ENCODE measurements around the gene CDKAL1. TPM values are rescaled to one million over a fixed set of nuclear protein-coding genes. Genes with fewer than 3 reads are reported as not detected.

CDKAL1 gene
- total and polyA plus RNA-seq, 2 of the 8 experiments (the other 6 are each of a cell fraction or from before 2014, with no cell fraction given) = 8.4 to 24.6 TPM

DNA sequence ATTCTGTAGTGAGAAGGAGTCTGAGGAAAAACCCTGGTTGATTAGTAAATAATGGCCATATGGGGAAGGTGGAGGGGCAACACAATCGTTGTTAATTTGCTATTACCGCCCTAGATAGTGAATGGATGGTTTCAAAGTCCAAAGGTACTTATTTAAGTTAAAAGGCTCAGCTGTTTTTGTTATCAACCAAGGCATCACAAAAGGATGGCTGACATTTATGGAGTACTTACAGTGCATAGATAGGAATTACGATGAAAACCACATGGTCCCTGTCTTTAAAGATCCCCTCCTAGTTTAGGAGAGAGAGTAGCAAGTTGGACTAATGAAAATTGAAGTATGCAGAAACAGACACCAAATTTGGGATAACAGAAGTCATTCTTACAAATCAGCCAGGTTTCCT, 319.6 kb downstream of the CDKAL1 start (continued):
- TF ChIP-seq, protein P1, sequence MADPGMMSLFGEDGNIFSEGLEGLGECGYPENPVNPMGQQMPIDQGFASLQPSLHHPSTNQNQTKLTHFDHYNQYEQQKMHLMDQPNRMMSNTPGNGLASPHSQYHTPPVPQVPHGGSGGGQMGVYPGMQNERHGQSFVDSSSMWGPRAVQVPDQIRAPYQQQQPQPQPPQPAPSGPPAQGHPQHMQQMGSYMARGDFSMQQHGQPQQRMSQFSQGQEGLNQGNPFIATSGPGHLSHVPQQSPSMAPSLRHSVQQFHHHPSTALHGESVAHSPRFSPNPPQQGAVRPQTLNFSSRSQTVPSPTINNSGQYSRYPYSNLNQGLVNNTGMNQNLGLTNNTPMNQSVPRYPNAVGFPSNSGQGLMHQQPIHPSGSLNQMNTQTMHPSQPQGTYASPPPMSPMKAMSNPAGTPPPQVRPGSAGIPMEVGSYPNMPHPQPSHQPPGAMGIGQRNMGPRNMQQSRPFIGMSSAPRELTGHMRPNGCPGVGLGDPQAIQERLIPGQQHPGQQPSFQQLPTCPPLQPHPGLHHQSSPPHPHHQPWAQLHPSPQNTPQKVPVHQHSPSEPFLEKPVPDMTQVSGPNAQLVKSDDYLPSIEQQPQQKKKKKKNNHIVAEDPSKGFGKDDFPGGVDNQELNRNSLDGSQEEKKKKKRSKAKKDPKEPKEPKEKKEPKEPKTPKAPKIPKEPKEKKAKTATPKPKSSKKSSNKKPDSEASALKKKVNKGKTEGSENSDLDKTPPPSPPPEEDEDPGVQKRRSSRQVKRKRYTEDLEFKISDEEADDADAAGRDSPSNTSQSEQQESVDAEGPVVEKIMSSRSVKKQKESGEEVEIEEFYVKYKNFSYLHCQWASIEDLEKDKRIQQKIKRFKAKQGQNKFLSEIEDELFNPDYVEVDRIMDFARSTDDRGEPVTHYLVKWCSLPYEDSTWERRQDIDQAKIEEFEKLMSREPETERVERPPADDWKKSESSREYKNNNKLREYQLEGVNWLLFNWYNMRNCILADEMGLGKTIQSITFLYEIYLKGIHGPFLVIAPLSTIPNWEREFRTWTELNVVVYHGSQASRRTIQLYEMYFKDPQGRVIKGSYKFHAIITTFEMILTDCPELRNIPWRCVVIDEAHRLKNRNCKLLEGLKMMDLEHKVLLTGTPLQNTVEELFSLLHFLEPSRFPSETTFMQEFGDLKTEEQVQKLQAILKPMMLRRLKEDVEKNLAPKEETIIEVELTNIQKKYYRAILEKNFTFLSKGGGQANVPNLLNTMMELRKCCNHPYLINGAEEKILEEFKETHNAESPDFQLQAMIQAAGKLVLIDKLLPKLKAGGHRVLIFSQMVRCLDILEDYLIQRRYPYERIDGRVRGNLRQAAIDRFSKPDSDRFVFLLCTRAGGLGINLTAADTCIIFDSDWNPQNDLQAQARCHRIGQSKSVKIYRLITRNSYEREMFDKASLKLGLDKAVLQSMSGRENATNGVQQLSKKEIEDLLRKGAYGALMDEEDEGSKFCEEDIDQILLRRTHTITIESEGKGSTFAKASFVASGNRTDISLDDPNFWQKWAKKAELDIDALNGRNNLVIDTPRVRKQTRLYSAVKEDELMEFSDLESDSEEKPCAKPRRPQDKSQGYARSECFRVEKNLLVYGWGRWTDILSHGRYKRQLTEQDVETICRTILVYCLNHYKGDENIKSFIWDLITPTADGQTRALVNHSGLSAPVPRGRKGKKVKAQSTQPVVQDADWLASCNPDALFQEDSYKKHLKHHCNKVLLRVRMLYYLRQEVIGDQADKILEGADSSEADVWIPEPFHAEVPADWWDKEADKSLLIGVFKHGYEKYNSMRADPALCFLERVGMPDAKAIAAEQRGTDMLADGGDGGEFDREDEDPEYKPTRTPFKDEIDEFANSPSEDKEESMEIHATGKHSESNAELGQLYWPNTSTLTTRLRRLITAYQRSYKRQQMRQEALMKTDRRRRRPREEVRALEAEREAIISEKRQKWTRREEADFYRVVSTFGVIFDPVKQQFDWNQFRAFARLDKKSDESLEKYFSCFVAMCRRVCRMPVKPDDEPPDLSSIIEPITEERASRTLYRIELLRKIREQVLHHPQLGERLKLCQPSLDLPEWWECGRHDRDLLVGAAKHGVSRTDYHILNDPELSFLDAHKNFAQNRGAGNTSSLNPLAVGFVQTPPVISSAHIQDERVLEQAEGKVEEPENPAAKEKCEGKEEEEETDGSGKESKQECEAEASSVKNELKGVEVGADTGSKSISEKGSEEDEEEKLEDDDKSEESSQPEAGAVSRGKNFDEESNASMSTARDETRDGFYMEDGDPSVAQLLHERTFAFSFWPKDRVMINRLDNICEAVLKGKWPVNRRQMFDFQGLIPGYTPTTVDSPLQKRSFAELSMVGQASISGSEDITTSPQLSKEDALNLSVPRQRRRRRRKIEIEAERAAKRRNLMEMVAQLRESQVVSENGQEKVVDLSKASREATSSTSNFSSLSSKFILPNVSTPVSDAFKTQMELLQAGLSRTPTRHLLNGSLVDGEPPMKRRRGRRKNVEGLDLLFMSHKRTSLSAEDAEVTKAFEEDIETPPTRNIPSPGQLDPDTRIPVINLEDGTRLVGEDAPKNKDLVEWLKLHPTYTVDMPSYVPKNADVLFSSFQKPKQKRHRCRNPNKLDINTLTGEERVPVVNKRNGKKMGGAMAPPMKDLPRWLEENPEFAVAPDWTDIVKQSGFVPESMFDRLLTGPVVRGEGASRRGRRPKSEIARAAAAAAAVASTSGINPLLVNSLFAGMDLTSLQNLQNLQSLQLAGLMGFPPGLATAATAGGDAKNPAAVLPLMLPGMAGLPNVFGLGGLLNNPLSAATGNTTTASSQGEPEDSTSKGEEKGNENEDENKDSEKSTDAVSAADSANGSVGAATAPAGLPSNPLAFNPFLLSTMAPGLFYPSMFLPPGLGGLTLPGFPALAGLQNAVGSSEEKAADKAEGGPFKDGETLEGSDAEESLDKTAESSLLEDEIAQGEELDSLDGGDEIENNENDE (IDR thresholded peaks at IDR 0.05; ENCODE audit: insufficient replicate concordance, low read length) = no peak
- no peak for TF ChIP-seq CTBP2 (IDR thresholded peaks at IDR 0.05; ENCODE audit: borderline replicate concordance, insufficient read depth, insufficient read length, low read length)
- TF ChIP-seq, protein P2, sequence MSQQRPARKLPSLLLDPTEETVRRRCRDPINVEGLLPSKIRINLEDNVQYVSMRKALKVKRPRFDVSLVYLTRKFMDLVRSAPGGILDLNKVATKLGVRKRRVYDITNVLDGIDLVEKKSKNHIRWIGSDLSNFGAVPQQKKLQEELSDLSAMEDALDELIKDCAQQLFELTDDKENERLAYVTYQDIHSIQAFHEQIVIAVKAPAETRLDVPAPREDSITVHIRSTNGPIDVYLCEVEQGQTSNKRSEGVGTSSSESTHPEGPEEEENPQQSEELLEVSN (IDR thresholded peaks at IDR 0.05) = no peak
- no peak for TF ChIP-seq SIN3A (conservative IDR thresholded peaks at IDR 0.05 in 1 of 2, IDR thresholded peaks at IDR 0.05 in 1 of 2; ENCODE audit: low read depth in 1 of 2, low read length in 2 of 2)
- no peak for TF ChIP-seq HDAC2 (IDR thresholded peaks at IDR 0.05; ENCODE audit: borderline replicate concordance in 1 of 2, low read depth in 2 of 2, low read length in 2 of 2)
- TF ChIP-seq TAF1 (IDR thresholded peaks at IDR 0.05; ENCODE audit: low read depth, low read length) = no peak
- no peak for TF ChIP-seq EZH2 (IDR thresholded peaks at IDR 0.05; ENCODE audit: low read depth, low read length, severe bottlenecking)
- TF ChIP-seq YY1 (IDR thresholded peaks at IDR 0.05; ENCODE audit: low read depth, low read length) = no peak

All from H1 (cell line).